HepG2 (cell line): ENCODE results near the gene EFHC2. TPM values are rescaled to one million over a fixed set of nuclear protein-coding genes. Genes with fewer than 3 reads are reported as not detected.

ENCODE experiments used
- ATAC-seq: fragments of 200-7000 bp; cut with Tn5 transposase; 3 replicates; pipeline ENCODE4 v1.9.1; 2020; ENCODE audit warnings: mild to moderate bottlenecking, moderate library complexity
- BruUV-seq: library from RNA; stranded (reverse); fragments of 400-500 nt; replicated peaks from 2 replicates; lab custom pipeline; 2021; lab: Mats Ljungman, UMichigan
- CTCF ChIA-PET: fragments of 300-600 bp; formaldehyde crosslinking; extraction: SDS; loops from one replicate; lab custom pipeline; 2021; ENCODE audit warnings: low total read pairs, inconsistent platforms, low intra/inter-chr PET ratio; lab: Yijun Ruan, JAX
- POLR2A ChIA-PET: fragments of 350-600 bp; sonication (Branson Sonifier 250); formaldehyde crosslinking; loops from one replicate; lab custom pipeline; 2020; ENCODE audit warnings: antibody characterized with exemption, inconsistent platforms; lab: Yijun Ruan, JAX
- DNase-seq: peaks from one replicate; pipeline ENCODE4 v3.0.0-alpha.2; 2015; ENCODE audit warnings: low spot score
- FAIRE-seq: peaks from 3 replicates; lab custom pipeline; 2011; peaks lifted over from hg19 to GRCh38; lab: Jason Lieb, UNC
- H2AFZ ChIP-seq: one replicate; pipeline ENCODE4 v1.6.1; 2011; ENCODE audit warnings: low read length, inconsistent platforms
- H3K27ac ChIP-seq: fragments of 300-600 bp; 3 replicates; pipeline ENCODE4 v1.8.0; 2011; ENCODE audit warnings: mixed run types, mild to moderate bottlenecking, mixed read lengths, low read length, inconsistent platforms; ENCODE audit not compliant: insufficient read depth; ENCODE audit errors: extremely low read length
- H3K27me3 ChIP-seq, 2 experiments: fragments of 200-600 bp in 1 of 2; 2 replicates in 1 of 2; 3 replicates in 1 of 2; pipeline versions ENCODE4 v1.6.0 to v1.8.0; 2011; ENCODE audit warnings: low read length in 2 of 2, mild to moderate bottlenecking in 2 of 2, moderate library complexity in 2 of 2, inconsistent platforms in 1 of 2; ENCODE audit not compliant: insufficient read depth in 2 of 2, control insufficient read depth in 1 of 2
- H3K36me3 ChIP-seq, 2 experiments: fragments of 200-600 bp in 1 of 2; replicated peaks in 1 of 2; 2 replicates in 1 of 2; 3 replicates in 1 of 2; pipeline versions ENCODE4 v1.5.1 to v1.8.0; 2011; ENCODE audit warnings: low read length in 2 of 2, inconsistent platforms in 1 of 2; ENCODE audit not compliant: insufficient read depth in 2 of 2, control insufficient read depth in 1 of 2
- H3K4me1 ChIP-seq: 2 replicates; pipeline ENCODE4 v1.5.1; 2012; ENCODE audit warnings: low read length, inconsistent platforms; ENCODE audit not compliant: insufficient read depth
- H3K4me2 ChIP-seq: 2 replicates; pipeline ENCODE4 v1.6.0; 2011; ENCODE audit warnings: low read depth, low read length, inconsistent platforms
- H3K4me3 ChIP-seq, 3 experiments: fragments of 200-600 bp in 1 of 3; sonication (generic), shearing (Covaris generic) in 1 of 3; replicated peaks in 1 of 3; 2 replicates each; pipeline ENCODE4 v1.5.1; 2011 to 2016; ENCODE audit warnings: low read length in 3 of 3, inconsistent platforms in 2 of 3, low read depth in 2 of 3, mild to moderate bottlenecking in 2 of 3, control low read depth in 1 of 3, mixed read lengths in 1 of 3; ENCODE audit not compliant: insufficient read depth in 1 of 3
- H3K79me2 ChIP-seq: one replicate; pipeline ENCODE4 v1.6.1; 2011; ENCODE audit warnings: low read length, inconsistent platforms; ENCODE audit not compliant: insufficient read depth
- H3K9ac ChIP-seq: 2 replicates; pipeline ENCODE4 v1.6.0; 2011; ENCODE audit warnings: mild to moderate bottlenecking, low read depth, low read length, inconsistent platforms; ENCODE audit not compliant: insufficient read depth
- H3K9me3 ChIP-seq: 2 replicates; pipeline ENCODE4 v1.5.1; 2012; ENCODE audit warnings: mild to moderate bottlenecking, low read length
- H4K20me1 ChIP-seq: 2 replicates; pipeline ENCODE4 v1.6.0; 2011; ENCODE audit warnings: inconsistent platforms, mild to moderate bottlenecking, low read length, moderate library complexity; ENCODE audit not compliant: insufficient read depth
- HNRNPK ChIP-seq: fragments of 200-400 bp; formaldehyde crosslinking; IDR thresholded peaks from 2 replicates; pipeline ENCODE4 v1.6.1; 2018; ENCODE audit warnings: low read length, low read depth, moderate library complexity, mild to moderate bottlenecking; ENCODE audit not compliant: poor library complexity, severe bottlenecking
- IKZF1 ChIP-seq: fragments of 450-650 bp; IDR thresholded peaks from 2 replicates; pipeline ENCODE4 v1.7.1; 2016
- MED13 ChIP-seq: sonication (generic); formaldehyde crosslinking; IDR thresholded peaks from 2 replicates; pipeline ENCODE4 v1.5.0; 2020; ENCODE audit warnings: missing genetic modification reagents
- MLLT10 ChIP-seq: sonication (generic); formaldehyde crosslinking; IDR thresholded peaks from 2 replicates; pipeline ENCODE4 v1.4.0; 2020; ENCODE audit warnings: missing genetic modification reagents
- ONECUT2 ChIP-seq: sonication (generic); formaldehyde crosslinking; IDR thresholded peaks from 2 replicates; pipeline ENCODE4 v1.4.0; 2020; ENCODE audit warnings: missing genetic modification reagents
- PLRG1 ChIP-seq: fragments of 450-650 bp; conservative IDR thresholded peaks from 2 replicates; pipeline ENCODE4 v1.6.1; 2016
- RFX3 ChIP-seq: IDR thresholded peaks from 2 replicates; pipeline ENCODE4 v1.6.1; 2016; ENCODE audit warnings: missing biosample characterization, missing genetic modification reagents
- SIN3B ChIP-seq: fragments of 150-350 bp; IDR thresholded peaks from 2 replicates; pipeline ENCODE4 v1.6.1; 2014; ENCODE audit warnings: low read length
- ZBTB8A ChIP-seq: sonication (generic); formaldehyde crosslinking; IDR thresholded peaks from 2 replicates; pipeline ENCODE4 v1.4.0; 2020; ENCODE audit warnings: mild to moderate bottlenecking, low read depth, missing genetic modification reagents, borderline replicate concordance
- ZNF740 ChIP-seq: sonication (generic); formaldehyde crosslinking; IDR thresholded peaks from 2 replicates; pipeline ENCODE4 v1.4.0; 2020; ENCODE audit warnings: missing genetic modification reagents
- WGBS: methylation state at CpG from one replicate; pipeline ENCODE4 v1.1.6; 2017; ENCODE audit warnings: low lambda C conversion rate; 5-methylcytosine and 5-hydroxymethylcytosine counted together
- in situ Hi-C: cut with HindIII; loops from 2 replicates; pipeline ENCODE4 v1.10.0; 2017; ENCODE audit warnings: low pct_unique_long_range_greater_than_20kb; ENCODE audit not compliant: extremely low pct_ligation_motif_present
- intact Hi-C: fragments of 100-400 bp; cut with micrococcal nuclease; formaldehyde crosslinking; loops from one replicate; pipeline ENCODE4 v1.10.0; 2022; ENCODE audit not compliant: unreplicated experiment
- polyA plus RNA-seq, 8 experiments: library from polyadenylated mRNA; depleted of rRNA in 3 of 8; stranded (reverse) in 7 of 8; unstranded in 1 of 8; fragments of >200 nt; fragmentation: Illumina TruSeq in 4 of 8; extraction: Trizol in 4 of 8; gene quantifications; 2 replicates each; pipeline versions ENCODE4 v1.2.1 to v1.2.3, GENCODE V29; 2011 to 2016; ENCODE audit warnings: low read depth in 4 of 8, missing spikeins in 1 of 8, mixed read lengths in 1 of 8; ENCODE audit not compliant: insufficient read depth in 1 of 8
- total RNA-seq, 5 experiments: library from RNA; depleted of rRNA; stranded (reverse); fragments of >200 nt; fragmentation: Illumina TruSeq; extraction: Trizol; gene quantifications; 2 replicates each; pipeline ENCODE4 v1.2.3, GENCODE V29; 2016; ENCODE audit warnings: low read depth in 1 of 5
- TF ChIP-seq, protein P1 (sequence below): sonication (generic); formaldehyde crosslinking; IDR thresholded peaks from 2 replicates; pipeline ENCODE4 v1.4.0; 2020; ENCODE audit warnings: mild to moderate bottlenecking, missing genetic modification reagents
- TF ChIP-seq, protein P2 (sequence below): IDR thresholded peaks from 2 replicates; pipeline ENCODE4 v1.6.1; 2016
- TF ChIP-seq, protein P3 (sequence below): IDR thresholded peaks from 2 replicates; pipeline ENCODE4 v1.6.1; 2016; ENCODE audit warnings: low read depth

The EFHC2 gene
- total and polyA plus RNA-seq, 2 of the 13 experiments (the other 11 are each of a cell fraction or from before 2014, with no cell fraction given): not detected

DNA sequence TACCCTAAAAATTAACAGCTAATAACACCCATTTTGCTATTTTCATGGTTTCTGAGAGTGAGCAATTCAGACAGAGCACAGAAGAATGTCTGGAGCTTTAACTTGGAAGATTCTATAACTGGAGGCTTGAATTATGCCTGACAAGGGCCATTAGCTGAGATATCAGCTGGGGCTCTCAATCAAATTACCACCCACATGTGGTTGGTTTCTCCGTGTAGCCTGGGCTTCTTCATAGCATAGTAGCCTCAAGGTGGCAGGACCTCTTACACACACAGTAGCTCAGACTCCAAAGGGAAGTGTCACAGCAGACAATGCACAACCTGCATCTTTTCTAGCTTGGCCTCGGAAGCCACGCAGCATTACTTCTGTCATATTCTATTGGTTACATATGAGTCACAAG, 127.3 kb downstream of the EFHC2 start:
- CTCF ChIA-PET: no interaction called here
- Histone ChIP-seq H3K9me3 (no peaks in the 10 kb centered on the region), H2AFZ (no peak overlapping the region), H3K79me2 (no peaks in the 10 kb centered on the region), H3K27ac (no peak overlapping the region), H3K27me3 (no peaks in the 10 kb centered on the region), H3K9ac (no peak overlapping the region), H3K4me1 (no peaks in the 10 kb centered on the region), H3K4me3 (no peak overlapping the region), H4K20me1 (no peaks in the 10 kb centered on the region), H3K36me3 (no peaks in the 10 kb centered on the region), H3K4me2 (no peak overlapping the region)
- DNase-seq: no peak
- TF ChIP-seq ONECUT2 (CRISPR knock-in tag): no peak
- no peak for TF ChIP-seq ZNF740 (CRISPR knock-in tag)
- TF ChIP-seq RFX3 (CRISPR knock-in tag): no peak
- no peak for TF ChIP-seq HNRNPK
- TF ChIP-seq IKZF1: no peak
- TF ChIP-seq ZBTB8A: no peak
- TF ChIP-seq MED13 (CRISPR knock-in tag): no peak
- TF ChIP-seq, protein P1, sequence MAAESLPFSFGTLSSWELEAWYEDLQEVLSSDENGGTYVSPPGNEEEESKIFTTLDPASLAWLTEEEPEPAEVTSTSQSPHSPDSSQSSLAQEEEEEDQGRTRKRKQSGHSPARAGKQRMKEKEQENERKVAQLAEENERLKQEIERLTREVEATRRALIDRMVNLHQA (CRISPR knock-in tag): no peak
- no peak for TF ChIP-seq SIN3B
- TF ChIP-seq PLRG1: no peak
- TF ChIP-seq, protein P2, sequence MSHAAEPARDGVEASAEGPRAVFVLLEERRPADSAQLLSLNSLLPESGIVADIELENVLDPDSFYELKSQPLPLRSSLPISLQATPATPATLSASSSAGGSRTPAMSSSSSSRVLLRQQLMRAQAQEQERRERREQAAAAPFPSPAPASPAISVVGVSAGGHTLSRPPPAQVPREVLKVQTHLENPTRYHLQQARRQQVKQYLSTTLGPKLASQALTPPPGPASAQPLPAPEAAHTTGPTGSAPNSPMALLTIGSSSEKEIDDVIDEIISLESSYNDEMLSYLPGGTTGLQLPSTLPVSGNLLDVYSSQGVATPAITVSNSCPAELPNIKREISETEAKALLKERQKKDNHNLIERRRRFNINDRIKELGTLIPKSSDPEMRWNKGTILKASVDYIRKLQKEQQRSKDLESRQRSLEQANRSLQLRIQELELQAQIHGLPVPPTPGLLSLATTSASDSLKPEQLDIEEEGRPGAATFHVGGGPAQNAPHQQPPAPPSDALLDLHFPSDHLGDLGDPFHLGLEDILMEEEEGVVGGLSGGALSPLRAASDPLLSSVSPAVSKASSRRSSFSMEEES (CRISPR knock-in tag): no peak
- TF ChIP-seq, protein P3, sequence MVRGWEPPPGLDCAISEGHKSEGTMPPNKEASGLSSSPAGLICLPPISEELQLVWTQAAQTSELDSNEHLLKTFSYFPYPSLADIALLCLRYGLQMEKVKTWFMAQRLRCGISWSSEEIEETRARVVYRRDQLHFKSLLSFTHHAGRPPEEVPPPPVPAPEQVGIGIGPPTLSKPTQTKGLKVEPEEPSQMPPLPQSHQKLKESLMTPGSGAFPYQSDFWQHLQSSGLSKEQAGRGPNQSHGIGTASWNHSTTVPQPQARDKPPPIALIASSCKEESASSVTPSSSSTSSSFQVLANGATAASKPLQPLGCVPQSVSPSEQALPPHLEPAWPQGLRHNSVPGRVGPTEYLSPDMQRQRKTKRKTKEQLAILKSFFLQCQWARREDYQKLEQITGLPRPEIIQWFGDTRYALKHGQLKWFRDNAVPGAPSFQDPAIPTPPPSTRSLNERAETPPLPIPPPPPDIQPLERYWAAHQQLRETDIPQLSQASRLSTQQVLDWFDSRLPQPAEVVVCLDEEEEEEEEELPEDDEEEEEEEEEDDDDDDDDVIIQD (CRISPR knock-in tag): no peak
- no peak for TF ChIP-seq MLLT10 (CRISPR knock-in tag)
- POLR2A ChIA-PET: no interaction called here
- in situ Hi-C loops (no loop called here), intact Hi-C loops (no loop called here)
- BruUV-seq: no TSS peak
- ATAC-seq: no peak
- 0% methylated on average over 1 of the region's 3 CpGs for WGBS
- no peak for FAIRE-seq
